Measurements from ENCODE around the gene OR10AD1. TPM values are rescaled to one million over a fixed set of nuclear protein-coding genes. Genes with fewer than 3 reads are reported as not detected.
"Not testable (repeated sequence)": the region's sequence is repeated elsewhere in the genome, so short reads cannot be mapped to it uniquely, and the experiment has no call there.

The OR10AD1 gene, protein sequence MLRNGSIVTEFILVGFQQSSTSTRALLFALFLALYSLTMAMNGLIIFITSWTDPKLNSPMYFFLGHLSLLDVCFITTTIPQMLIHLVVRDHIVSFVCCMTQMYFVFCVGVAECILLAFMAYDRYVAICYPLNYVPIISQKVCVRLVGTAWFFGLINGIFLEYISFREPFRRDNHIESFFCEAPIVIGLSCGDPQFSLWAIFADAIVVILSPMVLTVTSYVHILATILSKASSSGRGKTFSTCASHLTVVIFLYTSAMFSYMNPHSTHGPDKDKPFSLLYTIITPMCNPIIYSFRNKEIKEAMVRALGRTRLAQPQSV
- total RNA-seq (2014; rRNA removed; shearing (Covaris generic)), result not detected in 2 replicates

DNA sequence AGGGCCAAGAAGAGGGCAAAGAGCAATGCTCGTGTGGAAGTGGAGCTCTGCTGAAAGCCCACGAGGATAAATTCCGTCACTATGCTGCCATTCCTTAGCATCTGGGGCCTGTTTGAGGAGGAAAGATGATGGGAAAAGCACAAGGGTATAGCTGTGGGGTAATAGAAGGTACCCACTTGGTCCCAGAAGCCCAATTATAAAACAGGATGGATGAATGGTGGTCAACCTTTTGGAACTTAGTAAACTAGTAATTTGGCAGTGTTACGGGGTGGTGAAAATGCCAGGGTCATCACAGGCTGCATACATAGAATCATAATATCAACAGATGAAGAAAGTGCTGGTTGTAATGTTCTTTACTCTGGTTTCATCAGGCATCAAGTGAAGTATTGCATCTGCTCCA is at the start of gene OR10AD1:
OR10AD1 (minus strand) TSS at position 101 of the 400 bp plus-strand sequence; CDS start at position 101, 0 bp downstream.
- DNase-seq (ENCODE audit: low spot score), result no peak

- no peak for DNase-seq (ENCODE audit: low spot score)
Measured at GRCh38 chr12:48247181-48247966, 44.3 kb upstream of the OR10AD1 start.

DNA sequence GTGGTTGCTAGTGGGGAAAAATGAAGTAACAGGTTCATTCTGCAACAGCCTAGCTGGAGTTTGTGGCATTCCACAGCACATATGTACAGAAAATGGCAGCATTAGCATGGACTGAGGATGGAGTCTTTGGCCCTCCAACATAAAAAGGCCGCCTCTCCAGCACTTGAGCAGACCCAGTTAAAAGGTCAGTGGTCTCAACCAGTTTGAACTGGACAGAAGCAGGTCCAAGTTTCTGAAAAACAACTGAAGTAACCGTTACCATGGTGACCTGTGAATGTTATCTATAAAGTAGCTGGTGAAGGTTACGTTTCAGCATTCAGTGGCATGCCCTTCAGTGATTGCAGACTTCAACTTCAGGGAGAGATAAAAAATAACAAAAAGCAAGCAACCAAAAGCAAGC is 34.1 kb upstream of the OR10AD1 start:
- DNase-seq (ENCODE audit: low spot score), result no peak

- no peak for DNase-seq (ENCODE audit: low spot score)
Measured at GRCh38 chr12:48235796-48236333, 32.8 kb upstream of the OR10AD1 start.

DNA sequence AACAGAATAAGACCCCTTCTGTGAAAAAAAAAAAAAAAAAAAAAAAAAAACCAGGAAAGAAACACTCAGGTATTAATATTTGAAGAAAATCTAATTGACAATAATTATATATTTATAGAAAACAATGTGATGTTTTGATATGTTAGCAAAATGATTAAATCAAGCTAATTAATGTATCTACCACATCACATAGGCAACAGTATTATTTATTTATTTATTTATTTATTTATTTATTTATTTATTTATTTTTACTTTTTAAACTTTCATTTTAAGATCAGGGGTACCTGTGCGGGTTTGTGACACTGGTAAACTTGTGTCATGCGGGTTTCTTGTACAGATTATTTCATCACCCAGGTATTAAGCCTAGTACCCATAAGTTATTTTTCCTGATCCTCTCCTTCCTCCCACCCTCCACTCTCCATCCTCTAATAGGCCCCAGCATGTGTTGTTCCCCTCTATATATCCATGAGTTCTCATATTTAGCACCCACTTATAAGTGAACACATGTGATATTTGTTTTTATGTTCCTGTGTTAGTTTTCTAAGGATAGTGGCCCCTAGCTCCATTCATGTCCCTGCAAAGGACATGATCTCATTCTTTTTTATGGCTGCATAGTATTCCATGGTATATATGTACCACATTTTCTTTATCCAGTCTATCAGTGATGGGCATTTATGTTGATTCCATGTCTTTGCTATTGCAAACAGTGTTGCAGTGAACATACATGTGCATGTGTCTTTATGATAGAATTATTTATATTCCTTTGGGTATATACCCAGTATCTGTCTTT is 28.3 kb upstream of the OR10AD1 start:
- DNase-seq (ENCODE audit: low spot score), result not testable (repeated sequence)

- not testable (repeated sequence) for DNase-seq (ENCODE audit: low spot score)
Measured at GRCh38 chr12:48224533-48224932, 21.4 kb upstream of the OR10AD1 start.

DNA sequence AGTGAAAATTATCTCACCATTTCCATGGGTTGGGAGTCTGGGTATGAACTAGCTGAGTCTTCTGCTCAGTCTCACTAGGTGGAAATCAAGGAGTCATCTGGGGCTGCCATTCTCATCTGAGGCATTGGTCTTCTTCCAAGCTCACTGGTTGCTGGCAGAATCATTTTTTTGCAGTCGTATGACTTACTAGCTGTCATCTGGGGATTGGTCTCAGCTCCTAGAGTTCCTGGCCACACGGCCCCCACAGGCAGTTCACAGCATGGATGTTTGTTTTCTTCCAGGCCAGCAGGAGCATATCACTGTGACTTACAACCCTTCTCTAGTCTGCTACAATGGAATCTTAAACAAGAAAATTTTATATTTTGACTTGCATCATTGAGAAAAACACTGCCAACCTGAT is 18.6 kb upstream of the OR10AD1 start:
- peak; percentile 7 for DNase-seq (ENCODE audit: low spot score)

DNA sequence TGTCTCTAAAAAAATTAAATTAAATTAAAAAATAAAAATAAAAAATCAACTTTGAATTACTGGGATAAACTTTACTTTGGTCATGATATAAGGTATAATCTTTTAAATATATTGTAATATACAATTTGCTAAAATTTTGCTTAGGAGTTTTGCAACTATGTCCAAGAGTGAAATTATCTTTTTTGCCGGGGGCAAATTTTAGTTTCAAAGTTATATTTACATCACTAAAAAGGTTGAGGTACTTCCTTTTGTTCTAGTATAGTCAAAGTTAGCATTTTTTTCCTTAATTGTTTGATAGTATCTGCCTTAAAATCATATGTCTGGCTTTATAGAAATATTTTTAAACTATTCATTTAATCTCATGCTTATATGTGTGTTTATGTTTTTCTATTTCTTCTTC is 17.6 kb upstream of the OR10AD1 start:
- DNase-seq (ENCODE audit: low spot score), result no peak

DNA sequence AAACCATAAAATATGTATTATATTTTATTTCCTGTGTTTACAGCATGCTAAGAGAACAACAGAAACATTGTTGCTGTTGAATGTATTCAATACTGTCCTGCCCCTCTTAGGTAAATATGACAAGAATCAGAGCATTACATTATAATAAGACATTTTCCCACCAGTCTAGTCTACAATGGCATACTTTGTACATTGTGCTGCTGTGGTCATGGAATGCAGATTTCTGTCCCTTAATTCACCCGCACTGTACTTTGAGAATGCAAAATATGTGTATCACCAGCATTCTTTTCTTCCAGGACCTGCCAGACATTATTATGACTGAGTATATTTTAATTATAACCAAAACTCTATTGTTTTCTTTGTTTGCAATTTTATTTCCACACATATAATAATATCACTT is 16.5 kb upstream of the OR10AD1 start:
- DNase-seq (ENCODE audit: low spot score), result no peak

DNA sequence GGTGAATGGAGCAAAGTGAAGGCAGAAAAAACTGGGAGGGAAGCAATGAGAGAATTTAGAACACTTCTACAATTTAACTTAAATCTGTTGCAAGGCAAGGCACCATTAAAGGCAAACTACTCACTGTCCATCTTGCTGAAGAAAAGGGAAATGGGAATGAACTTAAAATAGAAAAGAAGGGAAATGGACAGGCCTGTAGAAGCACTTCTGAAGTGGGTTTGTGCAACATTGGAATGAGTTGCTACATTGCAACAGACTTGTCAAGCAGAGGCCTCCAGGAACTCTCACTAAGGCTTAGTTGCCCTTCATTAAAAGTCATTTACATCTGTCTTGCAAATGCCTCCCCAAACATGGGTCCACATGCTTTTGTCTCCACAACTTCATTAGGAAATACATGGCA is 13.7 kb upstream of the OR10AD1 start:
- no peak for DNase-seq (ENCODE audit: low spot score)

GRCh38 chr12:48209495-48209894 is 6.4 kb upstream of the OR10AD1 start:
- DNase-seq (ENCODE audit: low spot score), result not testable (repeated sequence)

DNA sequence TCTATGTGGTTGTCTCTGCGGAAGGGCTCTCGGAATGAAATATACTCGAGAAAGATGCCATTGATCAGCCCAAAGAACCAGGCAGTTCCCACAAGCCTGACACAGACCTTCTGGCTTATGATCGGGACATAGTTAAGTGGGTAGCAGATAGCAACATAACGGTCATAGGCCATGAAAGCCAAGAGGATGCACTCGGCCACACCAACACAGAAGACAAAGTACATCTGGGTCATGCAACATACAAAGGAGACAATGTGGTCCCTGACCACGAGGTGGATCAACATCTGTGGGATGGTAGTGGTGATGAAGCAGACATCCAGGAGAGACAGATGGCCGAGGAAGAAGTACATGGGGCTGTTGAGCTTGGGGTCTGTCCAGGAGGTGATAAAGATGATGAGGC is 326 bp downstream of the OR10AD1 start:
- DNase-seq (ENCODE audit: low spot score), result no peak

- DNase-seq (ENCODE audit: low spot score), result no peak
Measured at GRCh38 chr12:48201516-48201915, 1.6 kb downstream of the OR10AD1 start.

DNA sequence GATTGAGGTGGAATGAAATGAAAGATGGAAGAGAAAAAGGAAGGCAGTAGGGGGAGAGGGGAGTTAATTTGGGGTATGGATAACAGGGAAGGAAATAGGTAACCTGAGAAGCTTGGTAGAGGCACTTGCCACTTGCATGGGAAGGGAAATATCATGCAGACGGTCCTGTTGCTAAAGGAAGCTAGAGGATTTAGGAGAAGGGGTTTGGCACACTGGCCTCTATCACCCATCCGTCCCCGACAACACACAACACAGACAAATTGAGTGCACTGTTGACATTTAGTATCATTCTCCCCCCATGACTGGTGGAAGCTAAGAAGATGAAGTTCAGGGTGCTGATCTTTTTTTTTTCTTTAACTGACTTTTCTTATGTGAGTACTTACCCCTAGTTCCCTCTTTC is 2.0 kb downstream of the OR10AD1 start:
- no peak for DNase-seq (ENCODE audit: low spot score)

DNA sequence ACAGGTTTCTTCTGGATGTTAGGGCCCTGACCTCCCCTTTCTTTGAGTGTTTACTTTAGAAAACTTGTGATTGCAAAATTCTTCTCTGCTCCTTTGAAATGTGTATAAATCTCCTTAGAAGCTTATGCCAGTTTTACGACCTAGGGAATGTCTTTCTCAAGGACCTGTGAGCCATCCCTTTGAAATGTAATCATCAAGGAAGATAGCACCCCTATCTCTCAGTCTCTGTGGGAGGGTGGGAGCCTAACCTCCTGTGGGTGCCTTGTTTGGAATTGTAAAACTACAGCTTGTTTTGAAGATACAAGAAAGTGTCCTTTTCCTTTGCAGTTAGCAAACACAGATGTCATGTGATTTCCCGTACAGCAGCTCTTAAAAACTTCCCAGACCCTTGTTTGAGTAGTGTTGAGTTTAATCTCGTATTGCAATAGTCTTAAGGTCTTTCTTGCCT is 3.3 kb downstream of the OR10AD1 start:
- no peak for DNase-seq (ENCODE audit: low spot score)

- DNase-seq (ENCODE audit: low spot score), result no peak
Measured at GRCh38 chr12:48198985-48199384, 4.1 kb downstream of the OR10AD1 start.

- no peak for DNase-seq (ENCODE audit: low spot score)
Measured at GRCh38 chr12:48198672-48198971, 4.5 kb downstream of the OR10AD1 start.

DNA sequence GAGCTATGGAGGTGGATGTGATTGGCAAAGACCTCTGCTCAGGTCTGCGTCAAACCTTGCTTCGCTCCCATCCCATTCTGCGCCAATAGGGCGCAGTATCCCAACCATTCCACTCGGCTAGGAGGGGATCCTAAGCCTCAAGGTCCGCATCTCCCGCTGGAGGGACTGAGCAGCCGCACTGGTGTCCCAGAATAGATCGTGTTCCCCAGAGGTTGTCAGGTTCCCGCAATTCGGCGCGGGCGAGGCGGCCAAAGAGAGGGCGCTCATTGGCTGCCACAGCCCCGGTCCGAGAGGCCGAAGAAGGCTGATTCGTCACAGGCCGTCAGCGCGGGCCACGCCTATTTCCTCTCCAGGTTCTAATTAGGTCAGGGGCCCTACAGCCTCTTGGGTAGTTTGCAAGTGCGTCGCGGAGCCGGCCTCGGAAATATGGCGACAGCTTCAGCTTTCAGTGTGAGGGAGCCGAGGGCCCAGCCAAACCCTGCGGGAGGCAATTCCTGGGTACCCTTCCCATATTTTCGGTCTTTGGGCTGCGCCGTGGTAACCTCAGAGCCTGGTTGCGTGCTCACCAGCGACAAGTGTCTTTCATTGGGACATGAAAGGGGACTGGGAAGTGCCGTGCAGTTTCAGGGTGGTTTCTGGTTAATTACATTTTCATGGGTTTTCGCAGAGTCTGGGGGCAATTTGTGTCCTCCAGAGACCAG is 5.0 kb downstream of the OR10AD1 start:
- DNase-seq (ENCODE audit: low spot score), result peak; percentile 84

DNA sequence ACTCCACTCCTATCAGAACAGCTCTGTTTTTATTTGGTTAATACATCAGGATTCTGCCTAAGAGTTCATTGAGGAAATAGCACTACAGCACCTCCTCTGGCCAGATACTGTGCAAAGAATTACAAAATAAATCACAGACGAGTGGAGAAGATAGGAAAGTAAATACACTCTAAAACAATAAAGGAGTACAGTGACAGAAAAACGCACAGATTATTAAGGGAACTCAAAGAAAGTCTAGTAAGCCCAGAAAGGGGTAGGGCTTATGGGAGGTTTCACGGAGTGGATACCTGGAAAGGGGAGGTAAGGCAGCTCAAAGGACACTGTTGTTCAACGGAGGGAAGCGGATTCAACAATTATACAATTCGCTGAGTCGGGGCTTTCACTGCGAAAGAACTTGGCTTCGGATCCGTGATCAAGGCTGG is 5.5 kb downstream of the OR10AD1 start:
- DNase-seq (ENCODE audit: low spot score), result peak; percentile 34

DNA sequence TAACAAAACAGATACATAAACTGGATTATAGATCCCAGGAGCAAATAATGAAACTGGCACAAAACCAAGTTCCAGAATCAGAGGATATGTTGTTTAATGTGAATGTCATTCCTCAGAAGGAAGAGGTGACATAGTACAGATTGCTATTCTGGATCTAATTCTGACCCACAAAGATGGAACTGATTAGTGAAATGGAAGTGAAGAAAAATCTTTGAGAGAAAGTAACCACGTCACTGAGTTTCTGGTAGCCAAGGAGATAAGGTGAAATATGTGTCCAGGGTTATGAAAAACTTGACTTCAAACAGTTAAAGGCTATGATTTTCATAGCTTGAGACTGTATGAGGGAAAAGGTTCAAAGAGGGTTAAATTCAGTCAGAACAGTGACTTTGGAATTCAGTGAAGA is 8.3 kb downstream of the OR10AD1 start:
- DNase-seq (ENCODE audit: low spot score), result no peak

DNA sequence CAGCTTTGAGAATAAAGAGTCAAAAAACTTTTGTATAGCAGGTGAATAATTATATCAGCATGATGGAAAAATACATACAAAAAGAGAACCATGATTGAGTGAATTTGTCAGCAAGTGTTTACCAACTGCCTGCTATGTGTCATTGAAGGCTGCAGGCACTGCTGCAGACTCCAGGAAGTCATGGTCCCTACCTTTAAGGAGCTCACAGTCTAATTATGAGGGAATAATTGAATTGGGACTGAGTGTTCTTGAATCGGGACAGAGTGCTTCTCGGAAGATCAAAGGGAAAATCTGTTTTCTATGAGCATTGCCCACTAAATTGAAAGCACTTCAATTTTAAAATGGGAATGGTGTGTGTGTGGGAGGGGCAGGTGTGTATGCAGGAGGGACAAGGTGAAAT is 9.5 kb downstream of the OR10AD1 start:
- DNase-seq (ENCODE audit: low spot score), result no peak

GRCh38 chr12:48192861-48193260 is 10.2 kb downstream of the OR10AD1 start:
- DNase-seq (ENCODE audit: low spot score), result no peak
